GM18507 (cell line): ENCODE results near the gene PKIB.

Experiments
- DNase-seq: peaks from one replicate; pipeline ENCODE4 v3.0.0; 2011; ENCODE audit warnings: low read depth; ENCODE audit not compliant: insufficient read length; ENCODE audit errors: extremely low spot score
- FAIRE-seq: peaks from 2 replicates; lab custom pipeline; 2011; peaks lifted over from hg19 to GRCh38; lab: Jason Lieb, UNC

PKIB gene

GRCh38 chr6:122696853-122697252, 86.6 kb downstream of the PKIB start:
- FAIRE-seq (no peak), DNase-seq (no peak)

- no peak for FAIRE-seq
- DNase-seq = no peak
Measured at GRCh38 chr6:122697458-122697857, 87.3 kb downstream of the PKIB start.

- FAIRE-seq = no peak
- DNase-seq = no peak
Measured at GRCh38 chr6:122701666-122702065, 91.5 kb downstream of the PKIB start.

GRCh38 chr6:122702841-122703240, 92.6 kb downstream of the PKIB start:
- FAIRE-seq (no peak), DNase-seq (no peak)

GRCh38 chr6:122704066-122704465, 93.9 kb downstream of the PKIB start:
- FAIRE-seq = no peak

GRCh38 chr6:122709922-122710512, 99.8 kb downstream of the PKIB start:
- no peak for DNase-seq
- FAIRE-seq = no peak

More at GRCh38 chr6:122704066-122704465, 93.9 kb downstream of the PKIB start:
- DNase-seq = no peak

GRCh38 chr6:122710908-122711635, 100.9 kb downstream of the PKIB start:
- no peak for DNase-seq
- FAIRE-seq = no peak

GRCh38 chr6:122712093-122712447, 101.9 kb downstream of the PKIB start:
- FAIRE-seq (no peak), DNase-seq (no peak)

- DNase-seq = no peak
- FAIRE-seq = no peak
Measured at GRCh38 chr6:122712448-122713137, 102.4 kb downstream of the PKIB start.

- DNase-seq (no peak), FAIRE-seq (no peak)
Measured at GRCh38 chr6:122713138-122713537, 102.9 kb downstream of the PKIB start.

- FAIRE-seq (no peak), DNase-seq (no peak)
Measured at GRCh38 chr6:122714059-122714458, 103.9 kb downstream of the PKIB start.

- FAIRE-seq = no peak
- DNase-seq = no peak
Measured at GRCh38 chr6:122715725-122716124, 105.5 kb downstream of the PKIB start.

GRCh38 chr6:122717350-122717749, 107.1 kb downstream of the PKIB start:
- FAIRE-seq = no peak
- DNase-seq = no peak

- no peak for DNase-seq
- FAIRE-seq = no peak
Measured at GRCh38 chr6:122718616-122719015, 108.4 kb downstream of the PKIB start.

GRCh38 chr6:122719176-122719575, 109.0 kb downstream of the PKIB start:
- FAIRE-seq (no peak), DNase-seq (no peak)

GRCh38 chr6:122722746-122723145, 112.5 kb downstream of the PKIB start:
- DNase-seq (no peak), FAIRE-seq (no peak)

- DNase-seq (no peak), FAIRE-seq (no peak)
Measured at GRCh38 chr6:122726649-122727048, 116.4 kb downstream of the PKIB start.

- no peak for FAIRE-seq
- DNase-seq = no peak
Measured at GRCh38 chr6:122727244-122727643, 117.0 kb downstream of the PKIB start.

- no peak for FAIRE-seq
- DNase-seq = no peak
Measured at GRCh38 chr6:122730334-122730733, 120.1 kb downstream of the PKIB start.

- no peak for DNase-seq
- FAIRE-seq = peak; percentile 65
Measured at GRCh38 chr6:122730775-122731386, 120.7 kb downstream of the PKIB start.
